GM21619 (cell line): ENCODE measurements around the gene TGFBR3.
A peak's percentile ranks its signal among the peaks of the same experiment; 100 is the strongest.
"Not testable (repeated sequence)": the region's sequence is repeated elsewhere in the genome, so short reads cannot be mapped to it uniquely, and the experiment has no call there.

Experiments used
- ATAC-seq: cut with Tn5 transposase; IDR thresholded peaks from one replicate; pipeline ENCODE4 v1.9.1; 2021; ENCODE audit not compliant: unreplicated experiment

The TGFBR3 gene

DNA sequence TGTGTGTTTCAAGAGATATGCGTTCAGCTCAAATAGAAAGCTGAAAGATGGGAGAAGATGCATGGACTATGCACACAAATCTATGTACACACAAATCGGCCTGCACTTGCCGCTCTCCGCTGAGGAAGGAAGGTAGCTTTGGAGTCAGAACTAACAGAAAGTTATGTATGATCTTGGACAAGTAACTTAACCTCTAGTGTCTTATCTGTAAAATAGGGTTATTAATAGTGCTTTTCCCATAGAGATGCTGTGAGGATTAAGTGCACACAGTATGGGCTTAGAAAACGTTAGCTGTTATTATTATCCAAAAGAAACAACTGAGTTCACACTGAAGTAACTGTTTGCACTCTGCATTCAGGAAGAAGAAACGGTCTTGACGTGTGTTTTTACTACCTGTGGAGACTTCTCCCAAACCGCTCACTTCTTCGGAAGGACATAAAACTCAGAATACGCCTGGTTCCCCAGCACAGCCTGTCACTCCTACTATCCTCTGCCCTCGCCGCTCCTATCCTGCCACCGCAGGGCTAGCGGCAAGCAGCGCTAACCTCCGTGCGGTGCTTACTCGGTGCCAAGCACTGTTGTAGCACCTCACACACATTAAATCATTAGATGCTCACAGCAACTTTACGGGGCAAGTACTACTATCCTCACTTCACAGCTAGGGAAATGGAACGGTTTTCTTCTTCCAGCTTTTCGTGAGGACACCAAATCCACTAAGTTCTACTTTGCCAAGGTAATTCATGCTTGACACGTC, 1.3 kb downstream of the TGFBR3 start:
- ATAC-seq = no peak

DNA sequence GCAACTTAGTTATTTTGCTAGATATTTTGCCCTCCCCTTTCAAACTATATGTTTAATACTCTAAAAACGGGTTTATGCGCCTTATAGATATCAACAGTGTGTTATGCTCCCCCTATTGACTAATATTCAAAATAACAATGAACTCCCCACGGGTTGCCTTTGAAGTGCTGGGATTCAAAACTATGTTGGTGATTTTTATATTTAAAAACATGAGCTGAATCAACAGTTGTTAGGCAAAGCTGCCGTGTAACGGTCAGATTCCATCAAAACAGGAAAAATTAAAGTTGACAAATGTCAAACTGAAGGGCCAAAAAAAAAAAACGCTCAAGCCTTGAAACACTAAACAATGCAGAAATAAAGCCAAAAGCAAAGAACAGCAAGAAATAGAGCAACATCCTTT, 2.5 kb downstream of the TGFBR3 start:
- ATAC-seq = no peak

DNA sequence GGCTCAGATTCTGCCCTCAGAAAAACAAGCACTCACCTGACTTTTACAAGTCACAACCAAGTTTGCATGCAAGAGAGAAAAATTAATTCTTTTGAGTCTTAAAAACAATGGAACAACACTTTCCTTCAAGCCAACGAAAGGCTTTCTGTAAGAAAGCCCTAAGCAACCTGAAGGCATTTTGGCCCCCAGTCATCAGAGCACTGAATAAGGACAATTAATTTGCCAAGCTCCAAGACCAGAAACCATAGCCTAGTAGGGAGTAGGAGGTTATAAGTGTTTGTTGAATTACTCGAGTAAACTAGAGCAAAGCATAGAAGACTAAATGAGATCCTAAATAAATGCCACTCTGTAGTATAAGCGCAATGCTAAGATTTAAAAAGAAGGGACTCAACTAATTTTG, 4.7 kb downstream of the TGFBR3 start:
- ATAC-seq = no peak

DNA sequence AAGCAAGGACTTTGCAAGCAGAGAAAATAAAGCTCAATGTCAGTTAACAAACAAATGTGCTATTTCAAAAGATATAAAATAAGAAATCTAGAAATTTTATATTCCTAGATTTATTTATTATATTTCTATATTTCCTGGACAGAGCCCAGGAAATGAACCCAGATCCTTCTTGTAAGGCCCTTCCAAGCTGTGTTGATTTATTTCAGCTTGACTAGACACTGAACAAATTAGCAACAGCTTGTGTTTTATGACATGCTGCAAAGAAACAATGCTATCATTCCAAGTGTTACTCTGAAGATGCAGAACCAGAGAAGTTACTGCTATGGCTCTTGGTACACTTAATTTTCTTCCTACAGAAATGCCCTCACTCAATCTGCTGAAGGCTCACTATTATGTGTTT, 6.2 kb downstream of the TGFBR3 start:
- no peak for ATAC-seq

DNA sequence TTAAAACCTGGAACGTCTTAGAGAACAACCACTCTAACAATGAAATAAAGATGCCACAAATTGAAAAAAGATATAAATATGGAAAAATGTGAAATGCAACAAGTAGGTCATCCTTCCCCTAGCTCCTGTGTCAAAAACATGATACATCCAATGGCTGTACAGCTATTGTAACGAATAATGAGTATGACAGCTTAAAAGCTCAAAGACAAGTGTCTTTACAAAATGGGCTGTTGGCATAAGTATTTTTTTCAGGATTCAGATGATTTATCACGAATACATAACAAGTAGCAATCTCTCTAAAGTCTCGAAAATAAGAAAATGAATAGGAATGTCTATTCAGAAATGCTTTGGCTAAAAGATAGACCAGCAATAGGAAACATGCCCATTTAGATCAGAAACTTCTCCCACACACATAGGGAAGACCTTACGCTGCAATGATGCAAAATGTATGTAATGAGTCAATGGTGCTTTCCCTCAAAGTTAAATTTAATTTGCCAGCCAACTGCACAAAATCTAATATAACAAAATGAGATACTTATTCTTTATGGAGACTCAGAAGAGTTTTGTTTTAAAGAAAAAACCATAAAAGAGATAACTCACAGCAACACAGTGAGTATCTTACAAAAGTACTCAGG, 8.3 kb downstream of the TGFBR3 start:
- ATAC-seq = peak; percentile 41

DNA sequence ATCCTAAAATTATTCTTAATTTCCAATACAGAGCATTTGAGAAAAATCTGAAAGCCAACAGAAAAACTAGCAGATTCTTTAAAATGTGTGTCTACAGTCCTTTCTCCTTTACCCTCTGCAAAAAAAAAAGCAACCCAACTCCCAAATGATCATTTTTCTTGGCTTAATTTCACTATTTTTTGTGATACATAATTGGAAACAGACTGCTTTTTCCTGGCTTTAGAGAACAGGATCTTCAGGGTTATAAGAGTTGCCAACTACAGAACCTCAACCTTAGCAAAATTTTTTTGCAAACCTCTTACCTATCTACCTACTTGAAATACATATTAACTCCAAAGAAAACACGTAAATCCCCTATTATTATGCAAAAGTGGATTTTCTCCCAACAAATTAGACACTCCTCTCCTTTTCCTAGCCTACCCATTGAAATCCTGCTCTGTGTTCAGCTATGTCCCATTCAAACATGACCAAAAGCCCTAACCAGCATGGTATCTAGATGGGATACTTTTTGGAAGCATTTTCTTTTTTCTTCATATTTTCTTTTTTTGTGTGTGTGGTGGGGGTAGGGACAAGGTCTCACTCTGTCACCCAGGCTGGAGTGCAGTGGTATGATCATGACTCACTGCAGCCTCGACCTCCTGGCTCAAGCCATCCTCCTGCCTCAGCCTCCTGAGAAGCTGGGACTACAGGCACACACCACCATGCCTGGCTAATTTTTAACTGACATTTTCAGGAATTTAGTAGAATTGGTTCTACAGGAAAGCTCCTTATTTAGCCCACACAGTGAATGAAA, 9.0 kb downstream of the TGFBR3 start:
- ATAC-seq = no peak

DNA sequence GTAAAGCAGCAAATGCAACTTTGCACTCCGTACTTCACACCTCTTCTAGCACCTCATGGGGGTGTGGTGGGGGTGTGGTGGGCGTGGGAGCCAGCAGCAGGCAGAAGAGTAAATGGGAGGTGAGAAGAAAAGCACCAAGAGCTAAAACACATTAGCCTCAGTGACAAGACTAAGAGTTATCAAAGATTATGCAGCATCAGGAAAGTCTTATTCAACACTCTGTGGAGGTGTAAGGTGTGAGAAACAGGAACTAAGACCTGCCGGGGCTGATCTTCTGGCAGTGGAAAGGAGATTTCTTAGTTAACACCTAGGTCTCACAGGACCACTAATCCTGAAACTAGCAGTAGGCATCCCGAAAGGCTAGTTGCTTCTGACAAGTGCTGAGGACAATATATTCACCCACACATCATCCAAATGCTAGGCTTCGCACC, 9.9 kb downstream of the TGFBR3 start:
- peak; percentile 79 for ATAC-seq

DNA sequence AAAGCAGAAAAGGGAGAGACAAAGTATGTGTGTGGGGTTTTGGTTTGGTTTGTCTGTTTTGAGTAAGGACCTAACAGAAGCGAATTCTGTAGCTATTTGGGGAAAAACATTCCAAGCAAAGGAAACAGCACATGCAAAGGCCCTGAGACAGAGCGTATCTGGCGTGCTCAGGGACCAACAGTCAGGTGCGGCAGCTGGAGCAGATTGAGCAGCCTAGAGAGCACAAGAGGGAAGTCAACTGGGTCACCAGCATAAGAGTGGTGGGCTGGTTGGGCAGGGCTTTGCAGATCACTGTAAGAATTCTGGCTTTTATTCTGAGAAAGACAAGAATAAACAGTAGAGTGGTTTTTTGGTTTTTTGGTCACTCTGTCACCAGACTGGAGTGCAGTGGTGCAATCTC, 11.8 kb downstream of the TGFBR3 start:
- no peak for ATAC-seq

DNA sequence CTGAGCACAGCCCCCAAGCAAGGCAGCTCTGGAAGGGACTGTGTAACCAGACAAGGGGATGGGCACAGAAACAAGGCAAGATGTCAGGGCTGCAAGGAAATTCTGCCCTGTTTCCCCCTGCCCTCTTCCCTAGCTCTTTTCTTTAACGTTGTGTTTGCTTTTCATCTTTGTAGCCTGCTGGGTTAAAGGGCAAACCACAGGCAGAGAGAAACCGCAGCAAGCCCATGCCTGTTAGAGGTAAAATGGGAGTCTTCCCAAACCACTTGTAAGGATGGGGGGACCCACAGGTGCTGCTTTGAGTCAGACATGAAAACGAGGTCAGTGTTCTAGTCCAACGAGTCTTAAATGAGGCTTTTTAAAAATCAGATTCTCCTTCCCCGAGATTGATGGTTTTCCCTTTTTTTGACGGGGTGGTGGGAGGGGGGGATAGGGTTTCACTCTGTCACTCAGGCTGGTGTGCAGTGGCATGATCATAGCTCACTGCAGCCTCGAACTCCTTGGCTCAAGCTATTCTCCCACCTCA, 13.3 kb downstream of the TGFBR3 start:
- no peak for ATAC-seq

DNA sequence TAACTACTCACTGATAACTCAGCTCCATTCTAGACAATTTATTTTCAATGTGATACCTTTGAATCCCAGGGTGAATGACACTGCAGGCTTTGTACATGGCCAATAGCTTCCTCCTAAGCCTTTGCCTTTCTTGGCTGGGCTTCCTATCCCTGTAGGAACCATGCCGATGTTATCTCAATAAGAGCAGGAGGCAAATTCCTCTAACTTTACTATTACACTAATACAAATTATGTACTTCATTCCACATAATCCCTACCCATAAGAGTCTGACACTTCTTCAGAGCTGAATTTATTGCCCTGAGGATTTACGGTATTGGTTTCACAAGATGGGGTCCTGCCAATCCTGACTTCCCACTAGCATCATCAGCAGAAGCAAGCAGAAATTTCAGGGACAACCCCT, 14.0 kb downstream of the TGFBR3 start:
- no peak for ATAC-seq

DNA sequence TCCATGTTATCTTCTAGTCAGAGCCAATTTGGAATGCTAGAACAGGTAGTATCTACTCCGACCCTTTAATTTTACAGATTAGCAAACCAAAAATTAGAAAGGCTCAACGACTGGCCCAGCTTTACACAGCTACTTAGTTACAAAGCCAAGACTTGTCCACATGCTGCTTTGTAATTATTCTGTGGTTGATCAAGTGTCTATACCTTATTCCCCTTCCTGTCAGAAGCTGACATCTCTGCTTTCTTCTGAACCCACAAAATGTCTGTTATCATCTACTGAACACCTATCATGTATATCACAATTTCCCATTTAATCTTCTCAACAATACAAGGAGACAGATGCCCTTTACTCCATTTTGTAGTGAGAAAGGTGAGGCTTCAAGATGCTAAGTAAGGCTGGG, 15.6 kb downstream of the TGFBR3 start:
- no peak for ATAC-seq

DNA sequence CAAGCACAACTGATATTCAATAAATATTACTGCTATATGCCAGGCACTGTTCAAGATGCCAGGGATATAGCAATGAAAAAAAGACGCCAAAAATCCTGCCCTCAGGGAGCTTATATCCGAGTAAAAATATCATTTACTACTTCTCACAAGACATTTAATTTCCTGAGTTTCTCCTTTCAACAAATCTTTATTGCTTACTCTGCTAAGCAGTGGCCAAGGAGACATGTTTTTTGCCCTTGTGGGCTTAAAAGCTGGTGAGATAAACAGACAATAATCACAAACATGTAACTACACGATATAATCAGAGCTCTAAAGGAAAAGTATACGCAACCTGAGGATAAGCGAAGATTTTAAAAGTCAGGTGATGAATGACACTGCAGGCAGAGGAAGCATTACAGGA, 19.5 kb downstream of the TGFBR3 start:
- no peak for ATAC-seq

DNA sequence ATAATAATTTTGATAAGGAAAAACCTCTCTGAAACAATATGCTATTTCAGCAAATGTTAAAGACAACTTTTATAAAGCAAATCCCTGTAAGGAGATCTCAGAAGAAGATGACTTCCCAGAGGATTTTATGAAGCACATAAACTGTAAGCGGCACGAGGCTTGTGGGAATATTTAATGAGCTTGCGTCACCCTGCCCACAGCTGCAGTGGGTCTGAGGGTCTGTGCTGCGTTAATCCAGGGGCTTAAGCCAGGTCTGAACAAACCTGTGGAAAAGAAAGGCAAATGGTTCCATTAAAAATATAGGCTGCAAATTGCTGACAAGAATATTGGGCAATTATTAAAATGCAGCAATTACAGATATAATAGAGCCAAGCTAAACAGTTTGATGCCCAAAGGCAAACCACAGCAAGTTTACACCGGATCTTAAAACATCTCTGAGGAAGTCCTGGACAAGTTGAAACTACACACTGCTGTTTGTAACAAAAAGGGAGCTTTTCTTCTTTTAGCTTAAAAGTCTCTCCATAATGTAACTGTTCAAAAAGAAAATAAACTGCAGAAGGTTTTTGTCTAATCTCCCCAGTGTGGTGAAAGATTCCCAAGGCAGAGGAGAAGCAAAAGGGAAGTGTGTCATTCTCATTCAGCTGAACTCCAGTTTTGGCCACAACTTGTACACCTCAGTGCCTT, 21.8 kb downstream of the TGFBR3 start:
- no peak for ATAC-seq

DNA sequence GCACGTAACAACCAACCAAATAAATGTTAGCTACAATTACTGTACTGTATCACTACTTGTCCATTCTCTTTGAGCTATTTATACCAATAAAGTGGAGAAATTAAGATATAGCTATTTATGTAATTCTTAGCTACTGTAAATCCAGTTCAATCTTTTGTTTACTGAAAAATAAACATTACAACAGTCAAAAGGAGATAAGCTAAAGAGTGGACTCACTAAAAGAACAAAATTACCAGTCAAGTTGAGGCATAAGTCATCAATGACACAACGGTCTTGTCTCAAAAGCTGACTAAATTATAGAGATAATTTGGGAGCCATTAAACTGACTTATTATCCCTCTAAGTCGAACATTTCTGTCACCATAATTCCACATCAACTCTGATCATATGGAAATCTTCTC, 22.5 kb downstream of the TGFBR3 start:
- no peak for ATAC-seq

DNA sequence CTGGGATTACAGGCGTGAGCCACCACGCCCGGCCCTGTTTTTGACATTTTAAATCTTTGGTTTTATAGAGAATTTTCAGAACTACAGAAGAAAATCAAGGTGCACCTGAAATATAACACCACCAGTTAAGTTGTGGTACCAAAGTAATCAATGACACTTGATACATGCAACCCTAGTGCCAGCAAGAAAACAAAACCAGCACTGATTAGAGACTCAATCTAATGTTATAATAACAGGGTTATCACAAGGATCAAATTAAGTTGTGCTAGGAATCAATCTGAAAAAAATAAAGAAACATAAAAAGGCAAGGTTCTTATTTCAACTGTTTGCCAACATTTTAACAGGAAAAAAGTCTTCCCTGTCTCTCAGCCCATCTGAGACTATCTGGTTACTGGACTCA, 23.8 kb downstream of the TGFBR3 start:
- ATAC-seq = no peak

DNA sequence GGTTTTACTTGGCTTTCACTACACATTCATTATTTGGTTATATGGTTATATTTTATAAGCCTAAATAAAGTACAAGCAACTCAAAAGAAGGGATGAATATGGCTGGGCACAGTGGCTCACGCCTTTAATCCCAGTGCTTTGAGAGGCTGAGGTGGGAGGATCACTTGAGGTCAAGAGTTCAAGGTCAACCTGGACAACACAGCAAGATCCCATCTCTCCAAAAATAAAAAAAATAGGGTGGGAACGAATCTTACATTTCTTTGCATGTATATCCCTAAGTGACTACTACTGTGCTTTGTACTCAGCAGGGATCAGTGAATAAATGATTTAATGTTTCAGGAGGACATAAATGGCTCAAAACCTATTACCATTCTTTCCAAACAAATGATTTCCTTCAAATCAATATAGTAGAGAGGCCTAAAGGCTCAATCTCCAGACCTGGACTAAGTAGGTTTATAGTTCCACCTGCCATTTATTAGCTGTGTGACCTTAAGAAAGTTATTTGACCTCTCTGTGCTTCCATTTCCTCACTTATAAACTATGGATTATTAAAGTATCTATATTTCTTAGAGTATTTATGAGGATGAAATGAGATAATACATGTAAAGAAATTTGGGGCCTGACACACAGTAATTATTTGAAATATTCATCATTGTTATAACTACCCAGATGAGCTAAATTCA, 28.3 kb downstream of the TGFBR3 start:
- ATAC-seq = no peak

DNA sequence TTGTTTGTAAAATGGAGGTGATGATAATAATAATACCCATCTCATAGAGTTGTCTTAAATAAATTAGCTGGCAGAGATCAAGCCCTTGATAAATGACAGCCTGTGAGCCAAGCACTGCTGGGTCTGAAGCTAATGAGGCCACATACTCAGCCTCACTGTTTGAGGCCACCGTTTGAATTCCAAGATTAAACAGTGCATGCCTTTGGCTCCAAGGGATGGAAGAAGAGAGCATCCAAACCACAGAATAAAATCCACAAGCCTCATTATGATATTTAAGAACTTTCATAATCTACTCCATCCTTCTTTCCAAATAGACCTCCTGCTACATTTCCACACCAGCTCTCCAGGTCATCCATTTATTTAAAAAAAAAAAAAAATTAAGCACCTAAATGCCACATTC, 29.0 kb downstream of the TGFBR3 start:
- no peak for ATAC-seq

DNA sequence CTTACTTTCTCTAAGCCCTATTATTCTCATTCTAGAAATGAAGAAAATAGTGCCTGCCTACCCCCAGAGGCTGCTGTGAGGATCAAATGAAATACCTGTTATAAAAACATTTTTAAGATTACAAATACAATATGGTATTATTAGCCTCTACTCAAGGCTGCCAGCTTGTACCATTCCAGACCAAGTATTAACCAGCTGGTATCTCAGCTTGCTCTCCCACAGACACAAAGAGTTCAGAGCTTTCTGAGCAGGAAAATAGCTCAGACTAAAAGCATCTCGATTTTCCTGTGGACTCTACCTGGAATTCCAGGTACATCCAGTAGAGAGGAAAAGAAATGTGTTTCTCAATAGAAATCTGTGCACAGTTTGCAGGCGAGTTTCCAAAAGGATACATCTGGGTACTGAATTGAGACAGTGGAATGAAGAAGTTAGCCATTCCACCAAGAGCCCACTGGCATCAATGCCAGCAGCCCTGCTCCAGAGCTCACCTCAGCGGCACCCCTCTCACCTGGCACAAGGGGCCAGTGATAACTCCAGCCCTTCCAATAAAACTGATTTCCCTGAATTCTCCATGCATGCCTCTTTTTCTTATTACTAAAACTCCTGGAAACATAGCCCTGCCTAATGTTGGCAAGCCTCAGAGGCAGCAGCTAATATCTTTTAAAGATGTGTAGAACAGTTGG, 31.0 kb downstream of the TGFBR3 start:
- ATAC-seq = no peak

DNA sequence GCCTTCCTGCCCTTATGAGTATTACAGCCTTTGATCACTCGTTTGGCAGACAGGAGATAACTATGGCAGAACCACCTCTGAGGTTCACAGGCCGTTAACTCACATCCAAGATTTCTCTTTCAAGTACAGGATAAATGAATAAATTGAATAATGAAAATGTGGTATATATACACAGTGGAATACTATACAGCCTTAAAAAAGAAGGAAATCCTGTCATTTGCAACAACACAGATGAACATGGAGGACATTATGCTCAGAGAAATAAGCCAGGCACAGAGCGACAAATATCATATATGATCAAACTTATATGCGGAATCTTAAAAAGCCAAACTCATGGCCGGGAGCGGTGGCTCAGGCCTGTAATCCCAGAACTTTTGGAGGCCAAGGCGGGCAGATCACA, 32.6 kb downstream of the TGFBR3 start:
- ATAC-seq = no peak

DNA sequence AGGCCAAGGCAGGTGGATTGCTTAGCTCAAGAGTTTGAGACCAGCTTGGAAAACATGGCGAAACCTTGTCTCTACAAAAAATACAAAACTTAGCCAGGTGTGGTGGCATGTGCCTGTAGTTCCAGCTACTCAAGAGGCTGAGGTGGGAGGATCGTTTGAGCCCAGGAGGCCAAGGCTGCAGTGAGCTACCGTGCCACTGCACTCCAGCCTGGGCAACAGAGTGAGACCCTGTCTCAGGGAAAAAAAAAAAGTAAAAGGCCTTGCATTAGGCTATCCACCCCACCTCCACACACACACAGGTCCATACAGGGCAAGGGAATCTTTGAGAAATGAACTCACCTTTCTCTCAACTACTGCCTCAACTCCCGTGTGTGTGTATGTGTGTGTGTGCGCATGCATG, 33.9 kb downstream of the TGFBR3 start:
- ATAC-seq = not testable (repeated sequence)
